OCI-LY1 (cell line): ENCODE measurements around the gene F13B.

Experiments
- EZH2 ChIP-seq: fragments of 200-600 bp; sonication (generic), shearing (Covaris generic); IDR thresholded peaks from 2 replicates; pipeline ENCODE4 v1.8.0; 2017; ENCODE audit warnings: borderline replicate concordance, mixed run types, mild to moderate bottlenecking, antibody characterized with exemption, low read length, moderate library complexity, mixed read lengths
- TF ChIP-seq, protein P1 (sequence below): fragments of 200-600 bp; sonication (generic), shearing (Covaris generic); IDR thresholded peaks from 2 replicates; pipeline ENCODE4 v1.5.1; 2017; ENCODE audit warnings: mild to moderate bottlenecking, antibody characterized with exemption, low read length, moderate library complexity, mixed read lengths

DNA sequence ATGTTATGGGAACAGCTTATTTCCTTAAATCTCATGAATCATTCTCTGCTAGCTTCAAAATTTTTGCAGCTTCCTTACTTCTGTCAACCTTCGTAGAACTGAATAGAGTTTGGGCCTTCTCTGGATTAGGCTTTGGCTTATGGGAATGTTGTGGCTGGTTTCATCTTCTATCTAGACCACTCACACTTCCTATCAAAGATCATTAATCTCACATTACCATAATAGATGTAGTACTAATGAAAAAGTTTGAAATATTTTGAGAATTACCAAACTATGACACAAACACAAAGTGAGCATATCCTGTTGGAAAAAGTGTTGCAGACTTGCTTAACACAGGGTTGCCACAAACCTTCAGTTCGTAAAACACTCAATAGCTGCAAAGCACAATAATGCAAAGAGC is 49.1 kb upstream of the F13B start:
- TF ChIP-seq, protein P1, sequence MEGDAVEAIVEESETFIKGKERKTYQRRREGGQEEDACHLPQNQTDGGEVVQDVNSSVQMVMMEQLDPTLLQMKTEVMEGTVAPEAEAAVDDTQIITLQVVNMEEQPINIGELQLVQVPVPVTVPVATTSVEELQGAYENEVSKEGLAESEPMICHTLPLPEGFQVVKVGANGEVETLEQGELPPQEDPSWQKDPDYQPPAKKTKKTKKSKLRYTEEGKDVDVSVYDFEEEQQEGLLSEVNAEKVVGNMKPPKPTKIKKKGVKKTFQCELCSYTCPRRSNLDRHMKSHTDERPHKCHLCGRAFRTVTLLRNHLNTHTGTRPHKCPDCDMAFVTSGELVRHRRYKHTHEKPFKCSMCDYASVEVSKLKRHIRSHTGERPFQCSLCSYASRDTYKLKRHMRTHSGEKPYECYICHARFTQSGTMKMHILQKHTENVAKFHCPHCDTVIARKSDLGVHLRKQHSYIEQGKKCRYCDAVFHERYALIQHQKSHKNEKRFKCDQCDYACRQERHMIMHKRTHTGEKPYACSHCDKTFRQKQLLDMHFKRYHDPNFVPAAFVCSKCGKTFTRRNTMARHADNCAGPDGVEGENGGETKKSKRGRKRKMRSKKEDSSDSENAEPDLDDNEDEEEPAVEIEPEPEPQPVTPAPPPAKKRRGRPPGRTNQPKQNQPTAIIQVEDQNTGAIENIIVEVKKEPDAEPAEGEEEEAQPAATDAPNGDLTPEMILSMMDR, result no peak
- TF ChIP-seq EZH2, result no peak
